ENCODE results near the gene NDC1.
"Not testable (repeated sequence)": the region's sequence is repeated elsewhere in the genome, so short reads cannot be mapped to it uniquely, and the experiment has no call there.

NDC1 gene

DNA sequence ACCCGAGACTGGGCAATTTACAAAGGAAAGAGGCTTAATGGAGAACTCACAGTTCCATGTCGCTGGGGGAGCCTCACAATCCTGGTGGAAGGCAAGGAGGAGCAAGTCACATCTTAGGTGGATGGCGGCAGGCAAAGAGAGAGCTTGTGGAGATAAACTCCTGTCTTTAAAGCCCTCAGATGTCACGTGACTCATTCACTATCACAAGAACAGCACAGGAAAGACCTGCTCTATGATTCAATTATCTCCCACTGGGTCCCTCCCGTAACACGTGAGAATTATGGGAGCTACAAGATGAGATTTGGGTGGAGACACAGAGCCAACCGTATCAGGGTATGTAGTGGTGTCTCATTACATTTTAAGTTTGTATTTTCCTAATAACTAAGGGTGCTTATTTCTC lies 77.6 kb downstream of the NDC1 start:
- DNase-seq, result not testable (repeated sequence)

GRCh38 chr1:53755874-53756273 lies 82.2 kb downstream of the NDC1 start:
- no peak for DNase-seq

DNA sequence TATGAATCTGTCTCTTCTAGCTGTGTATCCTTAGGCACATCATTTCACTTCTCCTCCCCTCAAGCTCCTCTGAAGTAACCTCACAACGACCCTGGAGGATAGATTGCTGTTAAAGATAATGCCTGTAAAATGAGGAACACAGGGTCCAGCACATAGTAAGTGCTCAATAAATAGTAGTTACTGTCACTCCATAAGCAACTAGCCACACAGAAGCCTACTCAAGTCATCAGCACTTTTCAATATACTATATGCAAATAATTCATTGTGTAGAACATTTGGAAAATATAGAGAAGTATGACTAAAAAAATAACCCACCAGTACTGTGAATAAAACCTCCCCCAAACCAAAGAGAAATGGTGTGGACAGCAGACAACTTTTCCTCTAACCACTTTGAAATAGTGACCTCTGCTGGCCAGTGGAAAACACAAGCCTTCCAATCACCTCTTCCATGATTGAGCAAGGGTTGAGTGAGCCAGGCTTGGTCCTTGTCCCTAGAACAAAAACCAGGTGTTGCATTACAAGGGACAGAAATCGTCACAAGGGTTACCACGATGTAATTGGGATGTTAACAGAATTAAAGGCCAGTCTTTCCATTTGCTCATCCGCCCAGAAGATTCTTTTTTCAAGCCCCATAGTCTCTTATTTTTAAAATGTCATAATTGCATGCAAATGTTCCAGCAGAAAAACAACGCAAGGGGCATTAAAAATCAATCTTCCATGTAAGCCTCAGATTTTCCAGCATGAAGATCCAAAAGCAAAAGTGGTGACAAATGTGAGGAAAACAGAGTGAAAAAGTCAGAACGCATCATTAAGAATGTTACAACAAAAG lies 83.4 kb downstream of the NDC1 start:
- peak; percentile 4 for DNase-seq

DNA sequence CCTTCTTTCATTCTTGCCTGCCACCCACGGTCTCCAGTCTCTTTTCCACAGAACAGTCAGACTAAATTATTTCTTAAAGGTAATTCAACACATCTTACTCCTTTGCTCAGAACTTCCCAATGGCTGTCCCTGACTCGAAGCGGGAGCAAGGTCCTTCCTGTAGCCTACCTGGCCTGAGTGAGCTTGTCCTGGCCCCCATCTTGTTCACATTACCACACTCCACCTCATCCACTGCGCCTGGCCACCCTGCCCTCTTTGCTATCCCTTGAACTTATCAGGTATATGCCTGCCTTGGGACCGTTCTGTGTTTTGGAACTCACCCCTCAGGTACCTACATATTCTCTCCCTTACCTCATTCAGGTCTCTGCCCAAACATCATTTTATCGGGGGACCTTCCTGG lies 85.8 kb downstream of the NDC1 start:
- no peak for DNase-seq

DNA sequence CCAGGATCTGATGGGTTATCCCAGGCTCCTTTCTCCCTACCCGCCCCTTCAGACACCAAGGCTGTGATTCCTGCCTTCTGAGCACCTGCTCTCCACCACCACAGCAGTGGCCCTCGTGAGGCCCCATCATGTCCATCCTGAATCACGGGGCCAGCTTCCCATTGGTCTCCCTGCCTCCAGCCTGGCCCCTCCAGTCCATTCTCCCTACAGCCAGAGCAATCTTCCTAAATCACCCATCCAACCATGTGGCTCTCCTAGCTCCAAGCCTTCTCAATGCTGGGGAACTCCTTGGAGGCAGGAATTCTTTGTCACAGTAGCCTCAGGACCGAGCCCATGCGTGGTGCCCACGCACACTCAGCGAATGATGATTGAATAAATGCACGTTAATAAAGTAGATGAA lies 90.3 kb downstream of the NDC1 start:
- DNase-seq, result no peak

- DNase-seq, result no peak
Measured at GRCh38 chr1:53740621-53741105, 97.4 kb downstream of the NDC1 start.

- peak; percentile 7 for DNase-seq
Measured at GRCh38 chr1:53739109-53739681, 98.9 kb downstream of the NDC1 start, which contains the start of gene GLIS1. Gene GLIS1, minus strand, starts transcription at chr1:53739164. Its CDS starts 1,100 bp downstream, at chr1:53738064.

GRCh38 chr1:53738205-53739108 lies 99.6 kb downstream of the NDC1 start:
- no peak for DNase-seq

GRCh38 chr1:53737648-53738204 lies 100.4 kb downstream of the NDC1 start:
- DNase-seq, result no peak

DNA sequence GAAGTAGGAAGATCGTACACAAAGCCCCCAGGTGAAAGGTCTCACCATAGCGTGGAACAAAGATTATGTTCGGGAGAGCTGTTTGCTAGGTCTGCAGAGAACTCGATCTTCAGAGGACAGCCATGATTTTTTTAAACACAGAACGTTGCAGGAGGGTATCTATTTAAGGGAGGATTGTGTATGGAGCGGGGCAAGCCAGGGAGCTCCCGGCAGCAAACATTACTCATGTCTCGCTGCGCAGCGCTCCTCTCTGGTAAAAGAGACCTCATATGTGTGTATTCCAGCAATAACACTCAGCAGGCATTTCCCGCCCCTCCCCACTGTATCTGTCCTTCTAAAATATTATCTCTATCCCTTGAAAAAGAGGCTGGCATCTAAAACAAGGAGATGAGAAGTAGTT lies 101.8 kb downstream of the NDC1 start:
- DNase-seq, result no peak

DNA sequence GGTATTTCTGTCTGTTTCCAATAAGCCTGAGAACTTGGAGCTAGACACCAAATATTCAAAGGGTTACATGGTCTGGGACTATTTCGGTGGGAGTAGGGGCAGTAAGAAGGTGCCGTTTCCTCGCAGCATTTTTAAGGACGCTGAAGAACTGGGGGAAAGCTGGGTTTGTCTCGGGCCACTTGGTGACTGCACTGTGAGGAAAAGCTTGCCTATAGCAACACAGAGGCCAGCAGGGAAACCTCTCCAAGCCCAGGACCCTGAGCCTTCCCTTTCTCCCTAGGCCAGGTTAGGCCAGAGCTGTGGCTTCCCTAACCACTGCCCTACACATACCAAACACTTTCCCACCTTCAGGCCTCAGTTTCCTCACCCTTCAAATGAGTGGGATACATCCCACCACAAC lies 102.4 kb downstream of the NDC1 start:
- DNase-seq, result no peak

DNA sequence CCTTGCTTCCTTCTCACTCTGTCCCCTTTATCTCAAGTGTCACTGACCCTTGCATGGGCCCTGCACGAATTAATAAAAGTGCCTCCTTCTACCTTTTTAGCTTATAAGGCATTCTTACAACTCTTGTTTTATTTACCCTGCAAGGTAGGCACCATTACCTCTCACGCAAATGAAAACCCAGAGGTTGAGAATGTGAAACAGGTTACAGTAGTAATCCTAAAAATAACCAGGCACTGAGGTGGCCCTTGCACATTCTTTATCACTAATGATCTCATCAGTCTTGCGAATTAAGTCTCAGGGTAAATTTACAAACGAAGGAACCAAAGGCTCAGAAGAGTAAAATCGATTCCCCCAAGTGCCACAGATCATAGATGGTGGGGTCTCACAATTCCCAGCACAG lies 102.8 kb downstream of the NDC1 start:
- DNase-seq, result no peak

GRCh38 chr1:53734650-53735211 lies 103.4 kb downstream of the NDC1 start:
- no peak for DNase-seq

DNA sequence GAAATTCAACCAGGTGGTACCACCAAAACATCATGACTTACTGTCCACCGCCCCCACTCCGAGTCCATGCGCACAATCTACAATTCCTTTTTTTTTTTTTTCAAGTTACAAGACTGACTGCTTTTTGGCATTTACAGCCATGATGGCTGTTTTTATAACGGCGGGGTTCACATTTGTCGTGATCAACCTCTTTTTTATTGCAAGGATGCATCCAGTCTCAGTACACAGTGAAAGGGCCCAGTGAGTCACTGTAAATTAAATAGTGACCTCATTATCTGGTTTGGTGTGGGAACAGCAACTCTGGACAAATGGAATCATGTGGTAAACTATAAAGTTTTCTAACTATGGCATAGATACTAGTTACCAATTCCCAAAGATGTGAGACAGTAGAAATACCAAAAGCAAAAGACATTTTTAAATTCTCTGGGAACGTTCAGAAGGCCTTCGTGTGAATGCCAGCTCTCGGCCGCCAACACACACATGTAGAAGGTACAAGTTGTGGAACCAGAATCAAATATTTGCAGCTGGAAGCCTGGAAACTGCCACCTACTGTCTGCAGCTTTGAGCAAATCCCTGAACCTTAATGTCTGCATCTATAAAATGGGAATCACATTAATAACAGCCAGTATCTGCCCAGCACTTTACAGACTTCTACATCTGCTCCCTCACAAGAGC lies 104.0 kb downstream of the NDC1 start:
- DNase-seq, result no peak

GRCh38 chr1:53733447-53733931 lies 104.6 kb downstream of the NDC1 start:
- no peak for DNase-seq

DNA sequence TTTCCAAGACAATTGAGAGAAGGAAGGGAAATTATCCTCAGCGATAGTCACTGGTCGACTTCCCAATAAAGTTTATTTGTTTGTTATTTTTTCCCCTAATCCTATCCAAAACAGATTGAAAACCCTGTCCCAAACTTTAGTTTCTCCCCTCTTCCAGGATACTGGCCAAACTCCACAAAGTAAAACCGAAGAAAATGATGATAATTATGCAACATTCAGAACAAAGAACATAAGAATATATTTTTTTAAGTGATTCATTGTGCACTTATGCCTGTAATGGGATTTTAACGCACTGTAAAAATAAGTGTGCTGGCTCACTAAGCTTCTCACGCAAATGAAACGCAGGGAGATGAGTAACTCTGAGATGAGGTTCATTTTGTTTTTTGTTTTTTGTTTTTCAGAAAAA lies 105.2 kb downstream of the NDC1 start:
- no peak for DNase-seq

GRCh38 chr1:53732409-53732808 lies 105.7 kb downstream of the NDC1 start:
- DNase-seq, result no peak

DNA sequence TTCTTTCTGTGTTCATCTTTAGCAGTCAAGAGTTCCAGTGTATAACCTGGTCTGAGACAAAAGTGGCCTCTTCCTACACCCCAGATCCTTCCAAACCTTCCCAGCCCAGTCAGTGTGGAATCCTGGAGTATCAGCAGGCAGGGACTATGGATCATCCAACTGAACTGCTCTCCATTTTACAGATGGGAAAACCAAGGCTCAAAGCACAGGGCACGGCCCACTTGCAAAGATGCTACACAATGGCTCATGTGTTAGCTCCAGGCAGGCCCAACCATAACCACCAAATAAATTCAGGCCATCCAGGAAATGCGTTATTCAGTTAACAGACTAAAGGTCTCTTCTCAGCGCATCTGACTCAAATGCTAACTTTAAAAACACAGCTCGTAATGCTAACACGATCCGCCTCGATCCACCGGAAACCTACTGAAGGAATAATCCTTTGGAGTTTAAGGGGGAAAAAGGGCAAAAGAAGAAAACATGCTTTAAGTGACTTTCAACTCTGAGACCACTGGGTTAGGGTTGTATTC lies 106.3 kb downstream of the NDC1 start:
- DNase-seq, result no peak

DNA sequence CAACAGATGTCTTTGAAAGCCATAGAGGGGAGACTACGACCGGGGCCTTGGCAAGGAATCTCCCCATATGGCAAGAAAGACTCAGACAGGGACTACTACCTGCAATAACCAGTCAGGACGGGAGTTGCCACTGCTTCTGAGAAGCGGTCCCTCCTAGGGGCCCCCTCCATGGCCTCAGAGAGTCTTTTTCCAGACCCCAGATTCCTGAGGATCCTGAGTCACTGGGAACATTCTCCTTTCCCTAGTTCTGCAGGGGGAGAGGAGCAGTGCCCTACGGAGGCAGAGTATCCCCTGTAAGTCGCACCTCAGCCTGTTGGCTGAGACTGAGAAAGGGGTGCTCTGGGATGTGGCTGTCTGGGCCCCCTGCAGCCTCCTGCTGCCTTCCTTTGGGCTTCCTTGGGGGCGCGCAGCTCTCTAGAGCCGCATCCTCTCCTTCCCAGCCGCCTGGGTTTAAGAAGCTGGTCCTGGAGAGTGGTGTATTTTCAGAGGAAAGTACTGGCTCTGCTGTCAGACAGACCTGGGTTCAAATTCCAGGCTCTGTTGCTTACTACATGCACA lies 107.0 kb downstream of the NDC1 start:
- DNase-seq, result no peak

DNA sequence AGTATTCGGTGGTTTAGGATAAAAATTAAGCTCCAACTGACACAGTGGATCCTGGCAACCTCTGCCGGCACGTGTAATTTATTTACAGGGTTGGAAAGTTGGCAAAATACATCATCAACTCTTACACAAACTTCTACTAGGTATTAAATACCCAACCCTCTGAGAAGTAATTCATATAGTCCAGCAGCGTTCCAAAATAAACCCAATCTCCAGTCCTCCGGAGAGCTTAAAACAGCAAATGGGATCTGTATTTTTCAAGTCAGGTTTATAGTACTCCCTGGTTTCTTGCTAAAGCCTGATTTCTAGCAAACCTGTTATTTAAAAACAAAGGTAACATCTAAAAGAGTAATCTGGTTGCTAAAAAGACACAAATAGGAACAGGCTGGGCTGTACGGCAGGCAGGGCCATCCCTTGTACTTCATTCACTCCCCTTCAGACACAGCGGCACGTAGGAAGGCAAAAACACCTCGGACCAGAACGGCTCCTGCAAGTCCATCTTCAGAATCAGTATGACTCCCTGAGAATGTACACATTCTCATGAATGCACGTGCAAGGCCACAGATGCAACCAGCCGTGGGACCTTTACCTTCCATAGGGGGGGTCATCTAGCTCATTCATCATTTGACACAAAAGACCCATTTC lies 107.8 kb downstream of the NDC1 start:
- no peak for DNase-seq
